ENCODE measurements around the gene SSTR1. TPM values are rescaled to one million over a fixed set of nuclear protein-coding genes. Genes with fewer than 3 reads are reported as not detected.

The SSTR1 gene
- total RNA-seq, 3 donors from 2014 or later = 5.4 to 9.7 (median 6.1) TPM

- intact Hi-C loops (cut with DNase I, micrococcal nuclease) = no loop called here
- H3K4me3 ChIP-seq = no peak overlapping the region
- no peaks in the 10 kb centered on the region for H3K36me3 ChIP-seq (ENCODE audit: low read depth)
- ATAC-seq = no peak
- no peaks in the 10 kb centered on the region for H3K4me1 ChIP-seq (ENCODE audit: low read depth)
- no peaks in the 10 kb centered on the region for H3K9me3 ChIP-seq
- no peak for DNase-seq
- no peak for TF ChIP-seq CTCF (IDR thresholded peaks at IDR 0.05)
These were observed 40.8 kb downstream of the SSTR1 start for GRCh38 chr14:38248321-38249028.

GRCh38 chr14:38250331-38250730 is 42.6 kb downstream of the SSTR1 start:
- ATAC-seq (no peak), DNase-seq (no peak)
- Histone ChIP-seq H3K36me3 (ENCODE audit: low read depth) (no peaks in the 10 kb centered on the region), H3K4me1 (ENCODE audit: low read depth) (no peaks in the 10 kb centered on the region), H3K9me3 (no peaks in the 10 kb centered on the region), H3K4me3 (no peak overlapping the region)
- intact Hi-C loops (cut with DNase I, micrococcal nuclease) = no loop called here
- no peak for TF ChIP-seq CTCF (IDR thresholded peaks at IDR 0.05)

- Histone ChIP-seq H3K9me3 (no peaks in the 10 kb centered on the region), H3K36me3 (ENCODE audit: low read depth) (no peaks in the 10 kb centered on the region), H3K4me1 (ENCODE audit: low read depth) (no peaks in the 10 kb centered on the region), H3K4me3 (no peak overlapping the region)
- DNase-seq = no peak
- TF ChIP-seq CTCF (IDR thresholded peaks at IDR 0.05) = no peak
- ATAC-seq = no peak
- intact Hi-C loops (cut with DNase I, micrococcal nuclease) = no loop called here
These were observed 44.5 kb downstream of the SSTR1 start for GRCh38 chr14:38252066-38252710.

- no peak for ATAC-seq
- H3K36me3 ChIP-seq (ENCODE audit: low read depth) = no peaks in the 10 kb centered on the region
- no peaks in the 10 kb centered on the region for H3K9me3 ChIP-seq
- H3K4me1 ChIP-seq (ENCODE audit: low read depth) = no peaks in the 10 kb centered on the region
- no peak for TF ChIP-seq CTCF (IDR thresholded peaks at IDR 0.05)
- no peak for DNase-seq
- intact Hi-C loops (cut with DNase I, micrococcal nuclease) = no loop called here
- H3K4me3 ChIP-seq = no peak overlapping the region
These were observed 46.0 kb downstream of the SSTR1 start for GRCh38 chr14:38253676-38254075.

GRCh38 chr14:38254571-38255407 is 47.1 kb downstream of the SSTR1 start:
- Histone ChIP-seq H3K36me3 (ENCODE audit: low read depth) (no peaks in the 10 kb centered on the region), H3K4me1 (ENCODE audit: low read depth) (no peaks in the 10 kb centered on the region), H3K9me3 (no peaks in the 10 kb centered on the region), H3K4me3 (no peak overlapping the region)
- ATAC-seq = no peak
- no peak for TF ChIP-seq CTCF (IDR thresholded peaks at IDR 0.05)
- DNase-seq = peak in 2 of 3 donors; percentile 3 to 39
- intact Hi-C loops (cut with DNase I, micrococcal nuclease) = no loop called here

All from mucosa of descending colon (tissue), 3 donors.